SU-DHL-6 (cell line): ENCODE measurements around the gene IDH2.
"Not testable (repeated sequence)": the region's sequence is repeated elsewhere in the genome, so short reads cannot be mapped to it uniquely, and the experiment has no call there.

Experiments
- EZH2phosphoT487 ChIP-seq: fragments of 200-600 bp; sonication (generic), shearing (Covaris generic); conservative IDR thresholded peaks from 2 replicates; pipeline ENCODE4 v1.6.1; 2018; ENCODE audit warnings: mild to moderate bottlenecking, antibody characterized with exemption, low read length, moderate library complexity, mixed read lengths
- TF ChIP-seq, protein P1 (sequence below): fragments of 200-600 bp; sonication (generic); IDR thresholded peaks from one replicate; pipeline ENCODE4 v1.5.1; 2017; ENCODE audit warnings: antibody characterized with exemption, mild to moderate bottlenecking, low read length, moderate library complexity; ENCODE audit not compliant: insufficient read depth, poor library complexity, severe bottlenecking

DNA sequence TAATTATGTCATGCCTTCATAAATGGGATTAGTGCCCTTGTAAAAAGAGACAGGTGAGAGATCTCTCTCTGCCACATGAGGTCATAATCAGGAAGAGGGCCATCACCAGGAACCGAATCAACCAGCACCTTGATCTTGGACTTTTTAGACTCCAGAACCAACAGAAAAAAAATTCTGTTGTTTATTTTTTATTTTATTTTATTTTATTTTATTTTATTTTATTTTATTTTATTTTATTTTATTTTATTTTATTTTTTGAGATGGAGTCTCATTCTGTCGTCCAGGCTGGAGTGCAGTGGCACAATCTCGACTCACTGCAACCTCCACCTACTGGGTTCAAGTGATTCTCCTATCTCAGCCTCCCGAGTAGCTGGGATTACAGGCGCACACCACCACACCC, 5.8 kb upstream of the IDH2 start:
- TF ChIP-seq, protein P1, sequence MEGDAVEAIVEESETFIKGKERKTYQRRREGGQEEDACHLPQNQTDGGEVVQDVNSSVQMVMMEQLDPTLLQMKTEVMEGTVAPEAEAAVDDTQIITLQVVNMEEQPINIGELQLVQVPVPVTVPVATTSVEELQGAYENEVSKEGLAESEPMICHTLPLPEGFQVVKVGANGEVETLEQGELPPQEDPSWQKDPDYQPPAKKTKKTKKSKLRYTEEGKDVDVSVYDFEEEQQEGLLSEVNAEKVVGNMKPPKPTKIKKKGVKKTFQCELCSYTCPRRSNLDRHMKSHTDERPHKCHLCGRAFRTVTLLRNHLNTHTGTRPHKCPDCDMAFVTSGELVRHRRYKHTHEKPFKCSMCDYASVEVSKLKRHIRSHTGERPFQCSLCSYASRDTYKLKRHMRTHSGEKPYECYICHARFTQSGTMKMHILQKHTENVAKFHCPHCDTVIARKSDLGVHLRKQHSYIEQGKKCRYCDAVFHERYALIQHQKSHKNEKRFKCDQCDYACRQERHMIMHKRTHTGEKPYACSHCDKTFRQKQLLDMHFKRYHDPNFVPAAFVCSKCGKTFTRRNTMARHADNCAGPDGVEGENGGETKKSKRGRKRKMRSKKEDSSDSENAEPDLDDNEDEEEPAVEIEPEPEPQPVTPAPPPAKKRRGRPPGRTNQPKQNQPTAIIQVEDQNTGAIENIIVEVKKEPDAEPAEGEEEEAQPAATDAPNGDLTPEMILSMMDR, result not testable (repeated sequence)
- not testable (repeated sequence) for TF ChIP-seq EZH2phosphoT487
